ENCODE data around the gene PDILT. TPM values are rescaled to one million over a fixed set of nuclear protein-coding genes. Genes with fewer than 3 reads are reported as not detected.

PDILT gene
- total RNA-seq, 1 donor: not detected

- no peak overlapping the region for H3K4me2 ChIP-seq (ENCODE audit: insufficient read depth, low read length)
- H3K4me1 ChIP-seq (ENCODE audit: insufficient read depth, low read length): no peaks in the 10 kb centered on the region
- no peak overlapping the region for H2AFZ ChIP-seq (ENCODE audit: low read length)
- H3K36me3 ChIP-seq (ENCODE audit: insufficient read depth, low read length): no peaks in the 10 kb centered on the region
- no peak overlapping the region for H3K27ac ChIP-seq (ENCODE audit: low read depth, low read length)
- no peak overlapping the region for H3K4me3 ChIP-seq (ENCODE audit: insufficient read depth, low read length)
- no peaks in the 10 kb centered on the region for H3K79me2 ChIP-seq (ENCODE audit: insufficient read depth, low read length)
- no peaks in the 10 kb centered on the region for H4K20me1 ChIP-seq (ENCODE audit: insufficient read depth, low read length)
- TF ChIP-seq, protein P1, sequence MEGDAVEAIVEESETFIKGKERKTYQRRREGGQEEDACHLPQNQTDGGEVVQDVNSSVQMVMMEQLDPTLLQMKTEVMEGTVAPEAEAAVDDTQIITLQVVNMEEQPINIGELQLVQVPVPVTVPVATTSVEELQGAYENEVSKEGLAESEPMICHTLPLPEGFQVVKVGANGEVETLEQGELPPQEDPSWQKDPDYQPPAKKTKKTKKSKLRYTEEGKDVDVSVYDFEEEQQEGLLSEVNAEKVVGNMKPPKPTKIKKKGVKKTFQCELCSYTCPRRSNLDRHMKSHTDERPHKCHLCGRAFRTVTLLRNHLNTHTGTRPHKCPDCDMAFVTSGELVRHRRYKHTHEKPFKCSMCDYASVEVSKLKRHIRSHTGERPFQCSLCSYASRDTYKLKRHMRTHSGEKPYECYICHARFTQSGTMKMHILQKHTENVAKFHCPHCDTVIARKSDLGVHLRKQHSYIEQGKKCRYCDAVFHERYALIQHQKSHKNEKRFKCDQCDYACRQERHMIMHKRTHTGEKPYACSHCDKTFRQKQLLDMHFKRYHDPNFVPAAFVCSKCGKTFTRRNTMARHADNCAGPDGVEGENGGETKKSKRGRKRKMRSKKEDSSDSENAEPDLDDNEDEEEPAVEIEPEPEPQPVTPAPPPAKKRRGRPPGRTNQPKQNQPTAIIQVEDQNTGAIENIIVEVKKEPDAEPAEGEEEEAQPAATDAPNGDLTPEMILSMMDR (IDR thresholded peaks at IDR 0.05; ENCODE audit: extremely low read depth, low read depth, low read length): no peak
- DNase-seq (ENCODE audit: insufficient read length, low spot score, missing footprints): no peak
- no peaks in the 10 kb centered on the region for H3K27me3 ChIP-seq (ENCODE audit: insufficient read depth, low read length)
- H3K9me3 ChIP-seq (ENCODE audit: low read depth, low read length): no peaks in the 10 kb centered on the region
These were observed 54.9 kb downstream of the PDILT start for GRCh38 chr16:20349615-20350014.

- TF ChIP-seq, protein P1 (IDR thresholded peaks at IDR 0.05; ENCODE audit: extremely low read depth, low read depth, low read length): no peak
- no peaks in the 10 kb centered on the region for H3K27me3 ChIP-seq (ENCODE audit: insufficient read depth, low read length)
- H3K27ac ChIP-seq (ENCODE audit: low read depth, low read length): no peak overlapping the region
- H3K9me3 ChIP-seq (ENCODE audit: low read depth, low read length): no peaks in the 10 kb centered on the region
- H3K4me1 ChIP-seq (ENCODE audit: insufficient read depth, low read length): no peaks in the 10 kb centered on the region
- no peak overlapping the region for H3K4me3 ChIP-seq (ENCODE audit: insufficient read depth, low read length)
- no peaks in the 10 kb centered on the region for H3K79me2 ChIP-seq (ENCODE audit: insufficient read depth, low read length)
- H3K36me3 ChIP-seq (ENCODE audit: insufficient read depth, low read length): no peaks in the 10 kb centered on the region
- no peak overlapping the region for H3K4me2 ChIP-seq (ENCODE audit: insufficient read depth, low read length)
- no peak for DNase-seq (ENCODE audit: insufficient read length, low spot score, missing footprints)
- no peaks in the 10 kb centered on the region for H4K20me1 ChIP-seq (ENCODE audit: insufficient read depth, low read length)
- H2AFZ ChIP-seq (ENCODE audit: low read length): no peak overlapping the region
These were observed 56.0 kb downstream of the PDILT start for GRCh38 chr16:20348365-20349185.

DNA sequence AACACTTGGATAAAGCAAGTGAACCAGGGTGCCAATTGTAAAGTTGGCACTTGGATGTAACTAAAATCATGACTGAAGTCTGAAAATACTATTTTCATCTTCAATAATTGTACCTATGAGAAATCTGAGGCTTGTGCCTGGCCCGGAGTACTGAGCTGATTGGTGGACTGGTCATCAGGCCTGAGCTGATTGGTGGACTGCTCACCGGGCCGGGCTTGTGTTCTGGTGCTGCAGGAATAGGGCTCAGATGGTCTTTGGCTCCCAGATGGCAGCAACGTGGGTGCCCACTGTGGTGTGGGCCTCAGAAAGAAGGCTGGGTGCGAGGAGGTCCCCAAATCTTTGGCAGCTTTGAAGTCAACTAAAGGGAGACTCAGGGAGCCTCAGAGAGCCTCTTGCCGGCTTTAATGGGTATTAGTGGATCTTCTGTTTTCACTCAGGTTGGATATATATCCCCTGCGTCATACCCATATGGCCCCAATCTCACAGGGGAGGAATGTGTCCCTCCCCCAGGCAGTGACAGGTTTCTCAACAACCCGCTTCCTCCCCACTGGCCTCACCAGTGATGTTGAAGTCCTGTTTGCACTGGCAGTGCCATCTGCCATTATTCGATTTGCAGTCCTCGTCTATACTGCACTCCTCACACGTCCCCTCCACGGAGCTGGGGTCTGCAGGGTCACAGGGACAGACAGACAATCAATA lies 56.7 kb downstream of the PDILT start:
- no peak for DNase-seq (ENCODE audit: insufficient read length, low spot score, missing footprints)
- Histone ChIP-seq H3K27ac (ENCODE audit: low read depth, low read length) (no peak overlapping the region), H3K4me2 (ENCODE audit: insufficient read depth, low read length) (no peak overlapping the region), H3K9me3 (ENCODE audit: low read depth, low read length) (no peaks in the 10 kb centered on the region), H3K4me3 (ENCODE audit: insufficient read depth, low read length) (no peak overlapping the region), H2AFZ (ENCODE audit: low read length) (no peak overlapping the region), H3K27me3 (ENCODE audit: insufficient read depth, low read length) (no peaks in the 10 kb centered on the region), H3K36me3 (ENCODE audit: insufficient read depth, low read length) (no peaks in the 10 kb centered on the region), H4K20me1 (ENCODE audit: insufficient read depth, low read length) (no peaks in the 10 kb centered on the region), H3K79me2 (ENCODE audit: insufficient read depth, low read length) (no peaks in the 10 kb centered on the region), H3K4me1 (ENCODE audit: insufficient read depth, low read length) (no peaks in the 10 kb centered on the region)
- TF ChIP-seq, protein P1 (IDR thresholded peaks at IDR 0.05; ENCODE audit: extremely low read depth, low read depth, low read length): no peak

GRCh38 chr16:20344611-20345010 lies 59.9 kb downstream of the PDILT start:
- Histone ChIP-seq H3K9me3 (ENCODE audit: low read depth, low read length) (no peaks in the 10 kb centered on the region), H3K36me3 (ENCODE audit: insufficient read depth, low read length) (no peaks in the 10 kb centered on the region), H3K4me2 (ENCODE audit: insufficient read depth, low read length) (no peak overlapping the region), H3K79me2 (ENCODE audit: insufficient read depth, low read length) (no peaks in the 10 kb centered on the region), H3K27ac (ENCODE audit: low read depth, low read length) (no peak overlapping the region), H2AFZ (ENCODE audit: low read length) (no peak overlapping the region), H3K4me3 (ENCODE audit: insufficient read depth, low read length) (no peak overlapping the region), H3K4me1 (ENCODE audit: insufficient read depth, low read length) (no peaks in the 10 kb centered on the region), H4K20me1 (ENCODE audit: insufficient read depth, low read length) (no peaks in the 10 kb centered on the region), H3K27me3 (ENCODE audit: insufficient read depth, low read length) (no peaks in the 10 kb centered on the region)
- TF ChIP-seq, protein P1 (IDR thresholded peaks at IDR 0.05; ENCODE audit: extremely low read depth, low read depth, low read length): no peak
- DNase-seq (ENCODE audit: insufficient read length, low spot score, missing footprints): no peak
